ENCODE data around the gene XK. TPM values are rescaled to one million over a fixed set of nuclear protein-coding genes. Genes with fewer than 3 reads are reported as not detected.

XK gene
- total and polyA plus RNA-seq, 2 donors from 2014 or later = 0.73 to 1.3 TPM

GRCh38 chrX:37658343-37659030, 27.1 kb upstream of the XK start:
- Histone ChIP-seq H3K9ac (ENCODE audit: low read length in 3 of 3) (no peak overlapping the region), H3K27ac (ENCODE audit: low read depth in 2 of 2, low read length in 2 of 2) (no peak overlapping the region), H3K4me1 (ENCODE audit: control insufficient read depth in 2 of 3, insufficient read depth in 2 of 3, low read depth in 1 of 3, low read length in 3 of 3) (no peaks in the 10 kb centered on the region), H3K9me3 (ENCODE audit: control insufficient read depth in 2 of 3, insufficient read depth in 1 of 3, low read length in 3 of 3) (no peaks in the 10 kb centered on the region), H3K36me3 (ENCODE audit: control insufficient read depth in 2 of 3, insufficient read depth in 3 of 3, low read length in 3 of 3) (no peaks in the 10 kb centered on the region), H3K4me3 (ENCODE audit: low read length in 3 of 3) (no peak overlapping the region), H3K27me3 (ENCODE audit: control insufficient read depth, insufficient read depth, low read length) (peaks cover 3% of the 10 kb centered on the region)
- peak; percentile 17 for FAIRE-seq
- TF ChIP-seq, protein P1, sequence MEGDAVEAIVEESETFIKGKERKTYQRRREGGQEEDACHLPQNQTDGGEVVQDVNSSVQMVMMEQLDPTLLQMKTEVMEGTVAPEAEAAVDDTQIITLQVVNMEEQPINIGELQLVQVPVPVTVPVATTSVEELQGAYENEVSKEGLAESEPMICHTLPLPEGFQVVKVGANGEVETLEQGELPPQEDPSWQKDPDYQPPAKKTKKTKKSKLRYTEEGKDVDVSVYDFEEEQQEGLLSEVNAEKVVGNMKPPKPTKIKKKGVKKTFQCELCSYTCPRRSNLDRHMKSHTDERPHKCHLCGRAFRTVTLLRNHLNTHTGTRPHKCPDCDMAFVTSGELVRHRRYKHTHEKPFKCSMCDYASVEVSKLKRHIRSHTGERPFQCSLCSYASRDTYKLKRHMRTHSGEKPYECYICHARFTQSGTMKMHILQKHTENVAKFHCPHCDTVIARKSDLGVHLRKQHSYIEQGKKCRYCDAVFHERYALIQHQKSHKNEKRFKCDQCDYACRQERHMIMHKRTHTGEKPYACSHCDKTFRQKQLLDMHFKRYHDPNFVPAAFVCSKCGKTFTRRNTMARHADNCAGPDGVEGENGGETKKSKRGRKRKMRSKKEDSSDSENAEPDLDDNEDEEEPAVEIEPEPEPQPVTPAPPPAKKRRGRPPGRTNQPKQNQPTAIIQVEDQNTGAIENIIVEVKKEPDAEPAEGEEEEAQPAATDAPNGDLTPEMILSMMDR (IDR thresholded peaks at IDR 0.05; ENCODE audit: borderline replicate concordance, extremely low read depth, insufficient read depth) = no peak
- intact Hi-C loops (cut with DNase I) = no loop called here
- DNase-seq = no peak

GRCh38 chrX:37659047-37659446, 26.5 kb upstream of the XK start:
- intact Hi-C loops (cut with DNase I) = no loop called here
- no peaks in the 10 kb centered on the region for H3K36me3 ChIP-seq (ENCODE audit: control insufficient read depth in 2 of 3, insufficient read depth in 3 of 3, low read length in 3 of 3)
- peaks cover 3% of the 10 kb centered on the region for H3K27me3 ChIP-seq (ENCODE audit: control insufficient read depth, insufficient read depth, low read length)
- no peak for FAIRE-seq
- H3K9me3 ChIP-seq (ENCODE audit: control insufficient read depth in 2 of 3, insufficient read depth in 1 of 3, low read length in 3 of 3) = no peaks in the 10 kb centered on the region
- no peak for DNase-seq
- no peak overlapping the region for H3K27ac ChIP-seq (ENCODE audit: low read depth in 2 of 2, low read length in 2 of 2)
- no peaks in the 10 kb centered on the region for H3K4me1 ChIP-seq (ENCODE audit: control insufficient read depth in 2 of 3, insufficient read depth in 2 of 3, low read depth in 1 of 3, low read length in 3 of 3)
- no peak overlapping the region for H3K4me3 ChIP-seq (ENCODE audit: low read length in 3 of 3)
- TF ChIP-seq, protein P1 (IDR thresholded peaks at IDR 0.05; ENCODE audit: borderline replicate concordance, extremely low read depth, insufficient read depth) = no peak
- H3K9ac ChIP-seq (ENCODE audit: low read length in 3 of 3) = no peak overlapping the region

DNA sequence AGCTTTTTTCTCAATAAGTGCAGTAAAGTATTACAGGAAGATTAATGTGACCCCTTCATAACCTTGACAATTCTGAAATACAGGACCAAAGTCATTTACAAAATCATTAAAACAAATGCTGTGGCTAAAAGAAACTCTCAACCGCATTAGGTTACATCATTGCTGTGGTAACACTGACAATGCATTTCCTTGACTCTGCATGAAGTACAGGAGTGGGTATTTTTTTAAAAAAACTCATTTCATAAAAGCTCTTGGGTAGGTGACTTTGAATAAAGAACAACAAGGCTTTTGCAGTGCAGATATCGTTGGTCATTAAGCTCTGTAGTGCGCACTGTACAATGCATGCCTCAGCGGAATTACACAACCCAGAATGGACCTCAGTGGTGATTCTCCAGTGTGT, 23.4 kb upstream of the XK start:
- Histone ChIP-seq H3K9me3 (ENCODE audit: control insufficient read depth in 2 of 3, insufficient read depth in 1 of 3, low read length in 3 of 3) (no peaks in the 10 kb centered on the region), H3K27ac (ENCODE audit: low read depth in 2 of 2, low read length in 2 of 2) (no peak overlapping the region), H3K27me3 (ENCODE audit: control insufficient read depth, insufficient read depth, low read length) (no peaks in the 10 kb centered on the region), H3K36me3 (ENCODE audit: control insufficient read depth in 2 of 3, insufficient read depth in 3 of 3, low read length in 3 of 3) (no peaks in the 10 kb centered on the region), H3K9ac (ENCODE audit: low read length in 3 of 3) (no peak overlapping the region), H3K4me1 (ENCODE audit: control insufficient read depth in 2 of 3, insufficient read depth in 2 of 3, low read depth in 1 of 3, low read length in 3 of 3) (no peaks in the 10 kb centered on the region), H3K4me3 (ENCODE audit: low read length in 3 of 3) (no peak overlapping the region)
- FAIRE-seq (no peak), DNase-seq (no peak)
- TF ChIP-seq, protein P1 (IDR thresholded peaks at IDR 0.05; ENCODE audit: borderline replicate concordance, extremely low read depth, insufficient read depth) = no peak
- intact Hi-C loops (cut with DNase I) = no loop called here

DNA sequence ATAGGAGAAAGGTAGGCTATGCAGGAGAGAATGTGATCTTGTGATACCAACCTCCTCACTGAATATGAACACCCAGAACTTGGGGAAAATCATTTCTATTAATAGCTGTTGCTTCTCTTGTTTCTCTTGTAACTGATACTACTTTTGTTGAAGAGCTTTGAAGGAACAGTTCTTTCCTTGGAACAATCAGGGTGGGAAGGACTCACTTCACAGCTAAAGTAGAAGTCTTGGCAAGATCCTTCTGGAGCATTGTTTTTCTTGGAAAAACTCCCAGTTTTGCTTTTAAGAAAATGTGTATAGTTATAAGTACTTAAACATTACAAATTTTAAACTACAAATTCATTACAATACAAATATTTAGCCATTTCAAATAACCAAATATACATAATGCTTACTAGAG, 19.1 kb upstream of the XK start:
- DNase-seq = peak in 2 of 5 donors; percentile 2 to 44
- Histone ChIP-seq H3K4me1 (ENCODE audit: control insufficient read depth in 2 of 3, insufficient read depth in 2 of 3, low read depth in 1 of 3, low read length in 3 of 3) (no peaks in the 10 kb centered on the region), H3K9me3 (ENCODE audit: control insufficient read depth in 2 of 3, insufficient read depth in 1 of 3, low read length in 3 of 3) (no peaks in the 10 kb centered on the region), H3K4me3 (ENCODE audit: low read length in 3 of 3) (no peak overlapping the region), H3K9ac (ENCODE audit: low read length in 3 of 3) (no peak overlapping the region), H3K27ac (ENCODE audit: low read depth in 2 of 2, low read length in 2 of 2) (no peak overlapping the region), H3K36me3 (ENCODE audit: control insufficient read depth in 2 of 3, insufficient read depth in 3 of 3, low read length in 3 of 3) (no peaks in the 10 kb centered on the region), H3K27me3 (ENCODE audit: control insufficient read depth, insufficient read depth, low read length) (no peaks in the 10 kb centered on the region)
- no peak for FAIRE-seq
- TF ChIP-seq, protein P1 (IDR thresholded peaks at IDR 0.05; ENCODE audit: borderline replicate concordance, extremely low read depth, insufficient read depth) = no peak
- intact Hi-C loops (cut with DNase I) = no loop called here
